Measurements from ENCODE around the gene NADSYN1.

Gene NADSYN1

DNA sequence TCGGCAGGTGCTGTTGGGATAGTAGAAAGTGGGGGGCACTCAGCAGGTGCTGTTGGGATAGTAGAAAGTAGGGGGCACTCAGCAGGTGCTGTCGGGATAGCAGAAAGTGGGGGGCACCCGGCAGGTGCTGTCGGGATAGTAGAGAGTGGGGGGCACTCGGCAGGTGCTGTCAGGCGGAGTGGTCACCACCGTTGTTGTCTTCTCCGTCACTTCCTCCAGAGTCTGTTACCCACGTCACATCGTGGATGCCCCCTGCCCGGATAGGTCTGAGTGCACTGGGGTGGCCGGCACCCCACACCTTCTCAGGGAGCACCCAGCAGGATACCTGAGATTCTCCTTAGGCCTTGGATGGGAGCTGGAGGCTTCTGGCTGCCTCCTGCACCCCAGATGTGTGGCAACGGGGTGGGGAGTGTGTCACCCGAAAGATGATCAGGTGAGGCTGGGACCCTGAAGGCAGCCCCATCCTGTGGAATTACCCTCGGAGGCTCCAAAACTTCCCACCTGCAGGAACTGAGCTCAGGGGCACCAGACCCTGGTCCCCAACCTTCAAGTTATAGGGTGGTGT, 50.0 kb downstream of the NADSYN1 start:
- H3K4me1 ChIP-seq (ENCODE audit: insufficient read depth, poor library complexity, severe bottlenecking) = no peaks in the 10 kb centered on the region
- ATAC-seq (ENCODE audit: low read depth) = no peak
- peak; percentile 40 for DNase-seq (ENCODE audit: low spot score)

GRCh38 chr11:71504531-71504930, 51.5 kb downstream of the NADSYN1 start:
- H3K27me3 ChIP-seq (ENCODE audit: insufficient read depth, poor library complexity, severe bottlenecking) = no peaks in the 10 kb centered on the region
- no peak for TF ChIP-seq CTCF (IDR thresholded peaks at IDR 0.05; ENCODE audit: poor library complexity, severe bottlenecking)
- H3K36me3 ChIP-seq (ENCODE audit: low read depth) = no peaks in the 10 kb centered on the region; the same call in 1 of the 2 replicates
- no peak overlapping the region for H3K27ac ChIP-seq (ENCODE audit: poor library complexity, severe bottlenecking)
- DNase-seq (ENCODE audit: low spot score) (peak; percentile 29), ATAC-seq (ENCODE audit: low read depth) (no peak)
- no peaks in the 10 kb centered on the region for H3K9me3 ChIP-seq (ENCODE audit: severe bottlenecking)
- H3K4me1 ChIP-seq (ENCODE audit: insufficient read depth, poor library complexity, severe bottlenecking) = no peaks in the 10 kb centered on the region
- H3K4me3 ChIP-seq (ENCODE audit: severe bottlenecking) = no peak overlapping the region

More for the DNA sequence above, 50.0 kb downstream of the NADSYN1 start:
- Histone ChIP-seq H3K27me3 (ENCODE audit: insufficient read depth, poor library complexity, severe bottlenecking) (no peaks in the 10 kb centered on the region), H3K4me3 (ENCODE audit: severe bottlenecking) (no peak overlapping the region), H3K27ac (ENCODE audit: poor library complexity, severe bottlenecking) (no peak overlapping the region), H3K36me3 (ENCODE audit: low read depth) (peaks cover 7% of the 10 kb centered on the region), H3K9me3 (ENCODE audit: severe bottlenecking) (no peaks in the 10 kb centered on the region)
- no peak for TF ChIP-seq CTCF (IDR thresholded peaks at IDR 0.05; ENCODE audit: poor library complexity, severe bottlenecking)

GRCh38 chr11:71505001-71505400, 52.0 kb downstream of the NADSYN1 start:
- Histone ChIP-seq H3K9me3 (ENCODE audit: severe bottlenecking) (no peaks in the 10 kb centered on the region), H3K27ac (ENCODE audit: poor library complexity, severe bottlenecking) (no peak overlapping the region), H3K36me3 (ENCODE audit: low read depth) (no peaks in the 10 kb centered on the region), H3K4me3 (ENCODE audit: severe bottlenecking) (no peak overlapping the region), H3K27me3 (ENCODE audit: insufficient read depth, poor library complexity, severe bottlenecking) (no peaks in the 10 kb centered on the region), H3K4me1 (ENCODE audit: insufficient read depth, poor library complexity, severe bottlenecking) (no peaks in the 10 kb centered on the region)
- TF ChIP-seq CTCF (IDR thresholded peaks at IDR 0.05; ENCODE audit: poor library complexity, severe bottlenecking) = no peak
- DNase-seq (ENCODE audit: low spot score) (no peak), ATAC-seq (ENCODE audit: low read depth) (no peak)

- no peaks in the 10 kb centered on the region for H3K9me3 ChIP-seq (ENCODE audit: severe bottlenecking)
- H3K36me3 ChIP-seq (ENCODE audit: low read depth) = no peaks in the 10 kb centered on the region
- H3K27ac ChIP-seq (ENCODE audit: poor library complexity, severe bottlenecking) = no peak overlapping the region
- H3K4me3 ChIP-seq (ENCODE audit: severe bottlenecking) = no peak overlapping the region
- H3K4me1 ChIP-seq (ENCODE audit: insufficient read depth, poor library complexity, severe bottlenecking) = no peaks in the 10 kb centered on the region
- ATAC-seq (ENCODE audit: low read depth) = no peak
- no peak for DNase-seq (ENCODE audit: low spot score)
- TF ChIP-seq CTCF (IDR thresholded peaks at IDR 0.05; ENCODE audit: poor library complexity, severe bottlenecking) = no peak
- H3K27me3 ChIP-seq (ENCODE audit: insufficient read depth, poor library complexity, severe bottlenecking) = no peaks in the 10 kb centered on the region
These were observed 52.8 kb downstream of the NADSYN1 start for GRCh38 chr11:71505781-71506180.

GRCh38 chr11:71507102-71507501, 54.1 kb downstream of the NADSYN1 start:
- H3K9me3 ChIP-seq (ENCODE audit: severe bottlenecking) = no peaks in the 10 kb centered on the region
- no peaks in the 10 kb centered on the region for H3K27me3 ChIP-seq (ENCODE audit: insufficient read depth, poor library complexity, severe bottlenecking)
- H3K4me1 ChIP-seq (ENCODE audit: insufficient read depth, poor library complexity, severe bottlenecking) = no peaks in the 10 kb centered on the region
- H3K4me3 ChIP-seq (ENCODE audit: severe bottlenecking) = no peak overlapping the region
- no peaks in the 10 kb centered on the region for H3K36me3 ChIP-seq (ENCODE audit: low read depth)
- no peak overlapping the region for H3K27ac ChIP-seq (ENCODE audit: poor library complexity, severe bottlenecking)
- DNase-seq (ENCODE audit: low spot score) (no peak), ATAC-seq (ENCODE audit: low read depth) (no peak)
- TF ChIP-seq CTCF (IDR thresholded peaks at IDR 0.05; ENCODE audit: poor library complexity, severe bottlenecking) = no peak
